B cell (primary cell): ENCODE data around the gene CKAP2. TPM values are rescaled to one million over a fixed set of nuclear protein-coding genes. Genes with fewer than 3 reads are reported as not detected.

ENCODE experiments used
- ATAC-seq: fragments of 200-7000 bp; cut with Tn5 transposase; one replicate; pipeline ENCODE4 v1.10.0; 2021; ENCODE audit warnings: low read depth, mild to moderate bottlenecking, moderate number of reproducible peaks, moderate library complexity
- CTCF ChIA-PET: fragments of 350-600 bp; sonication (Branson Sonifier 250); formaldehyde crosslinking; loops from one replicate; lab custom pipeline; 2021; ENCODE audit warnings: antibody characterized with exemption, inconsistent platforms; lab: Charles Lee
- POLR2A ChIA-PET: fragments of 350-600 bp; sonication (Branson Sonifier 250); formaldehyde crosslinking; loops from one replicate; lab custom pipeline; 2021; ENCODE audit warnings: antibody characterized with exemption; lab: Charles Lee
- DNase-seq: peaks from one replicate; pipeline ENCODE4 v3.0.0; 2013
- H2AFZ ChIP-seq: 2 replicates; pipeline ENCODE4 v1.6.1; 2012; ENCODE audit warnings: mild to moderate bottlenecking, low read depth, low read length; ENCODE audit not compliant: insufficient read depth, poor library complexity, severe bottlenecking
- H3K27ac ChIP-seq, 2 donors: 1 replicate in 1 of 2; 2 replicates in 1 of 2; pipeline ENCODE4 v1.5.1; 2012 to 2013; ENCODE audit warnings: low read length in 2 of 2, mild to moderate bottlenecking in 2 of 2, moderate library complexity in 1 of 2
- H3K27me3 ChIP-seq, 4 experiments: fragments of 200-600 bp in 1 of 4; sonication (generic) in 1 of 4; replicated peaks in 1 of 4; 1 replicate in 2 of 4; 2 replicates in 2 of 4; pipeline versions ENCODE4 v1.6.1 to v1.7.0; 2013 to 2016; ENCODE audit warnings: low read length in 3 of 4, mild to moderate bottlenecking in 2 of 4, mixed read lengths in 1 of 4, moderate library complexity in 1 of 4; ENCODE audit not compliant: insufficient read depth in 4 of 4, control insufficient read depth in 3 of 4; ENCODE audit errors: control extremely low read depth in 1 of 4
- H3K36me3 ChIP-seq, 2 experiments: replicated peaks in 1 of 2; 1 replicate in 1 of 2; 2 replicates in 1 of 2; pipeline versions ENCODE4 v1.6.1 to v1.7.1; 2013; ENCODE audit warnings: low read length in 1 of 2; ENCODE audit not compliant: insufficient read depth in 2 of 2, control insufficient read depth in 1 of 2; ENCODE audit errors: control extremely low read depth in 1 of 2, extremely low read depth in 1 of 2
- H3K4me1 ChIP-seq, 2 donors: fragments of 200-600 bp in 1 of 2; sonication (generic) in 1 of 2; 1 replicate in 1 of 2; 2 replicates in 1 of 2; pipeline versions ENCODE4 v1.5.1 to v1.6.1; 2013 to 2017; ENCODE audit warnings: low read length in 2 of 2; ENCODE audit not compliant: control insufficient read depth in 2 of 2, insufficient read depth in 2 of 2
- H3K4me2 ChIP-seq: replicated peaks from 2 replicates; pipeline ENCODE3; 2012; ENCODE audit warnings: mild to moderate bottlenecking, low read depth, low read length; ENCODE audit not compliant: poor library complexity, severe bottlenecking
- H3K4me3 ChIP-seq, 5 experiments: fragments of 200-600 bp in 1 of 5; sonication (generic) in 1 of 5; 1 replicate in 3 of 5; 2 replicates in 2 of 5; pipeline versions ENCODE4 v1.5.1 to v1.7.0; 2011 to 2016; ENCODE audit warnings: low read length in 4 of 5, mild to moderate bottlenecking in 4 of 5, low read depth in 2 of 5, control low read depth in 1 of 5, moderate library complexity in 1 of 5; ENCODE audit not compliant: insufficient read depth in 1 of 5; ENCODE audit errors: control extremely low read depth in 1 of 5, extremely low read depth in 1 of 5
- H3K79me2 ChIP-seq: fragments of 200-600 bp; sonication (generic); one replicate; pipeline ENCODE4 v1.6.0; 2016; ENCODE audit warnings: low read length; ENCODE audit not compliant: control insufficient read depth, insufficient read depth
- H3K9ac ChIP-seq: fragments of 200-600 bp; sonication (generic); 2 replicates; pipeline ENCODE4 v1.6.1; 2017; ENCODE audit warnings: mild to moderate bottlenecking, low read length, moderate library complexity
- H3K9me3 ChIP-seq, 3 donors: one replicate each; pipeline versions ENCODE4 v1.6.1 to v1.7.1; 2013; ENCODE audit warnings: low read length in 2 of 3; ENCODE audit not compliant: control insufficient read depth in 2 of 3, insufficient read depth in 1 of 3; ENCODE audit errors: control extremely low read depth in 1 of 3
- H4K20me1 ChIP-seq: 2 replicates; pipeline ENCODE4 v1.6.0; 2012; ENCODE audit warnings: mild to moderate bottlenecking, low read length; ENCODE audit not compliant: insufficient read depth, control insufficient read depth, poor library complexity, severe bottlenecking
- H3K27ac Mint-ChIP-seq: one replicate; pipeline ENCODE4 v1.8.0; 2021; ENCODE audit warnings: mixed read lengths
- H3K27me3 Mint-ChIP-seq: one replicate; pipeline ENCODE4 v1.8.0; 2021; ENCODE audit warnings: mixed read lengths
- H3K4me1 Mint-ChIP-seq: one replicate; pipeline ENCODE4 v1.8.0; 2021; ENCODE audit warnings: mixed read lengths
- H3K4me3 Mint-ChIP-seq: one replicate; pipeline ENCODE4 v1.8.0; 2021; ENCODE audit warnings: mixed read lengths
- H3K9me3 Mint-ChIP-seq: one replicate; pipeline ENCODE4 v1.8.0; 2022; ENCODE audit warnings: mixed read lengths; ENCODE audit not compliant: insufficient read depth
- CTCF ChIP-seq: fragments of 200-600 bp; IDR thresholded peaks from one replicate; pipeline ENCODE4 v1.8.0; 2022; ENCODE audit warnings: antibody characterized with exemption, mild to moderate bottlenecking
- EZH2 ChIP-seq: IDR thresholded peaks from 2 replicates; pipeline ENCODE4 v1.6.1; 2012; ENCODE audit warnings: borderline replicate concordance, low read depth, mild to moderate bottlenecking, moderate library complexity, low read length; ENCODE audit not compliant: insufficient read depth, poor library complexity, severe bottlenecking
- WGBS: methylation state at CpG from one replicate; pipeline ENCODE4 v1.1.5; 2013; ENCODE audit warnings: missing lambda C conversion rate; ENCODE audit not compliant: insufficient coverage; 5-methylcytosine and 5-hydroxymethylcytosine counted together
- intact Hi-C: fragments of 100-400 bp; cut with micrococcal nuclease; formaldehyde crosslinking; loops from one replicate; pipeline ENCODE4 v1.10.0; 2022
- polyA plus RNA-seq: library from polyadenylated mRNA; depleted of rRNA; stranded (reverse); fragments of >200 nt; gene quantifications from 2 replicates; pipeline ENCODE4 v1.2.3, GENCODE V29; 2012
- total RNA-seq, 2 donors: library from RNA; stranded (reverse); fragments of 120-200 nt in 1 of 2; gene quantifications; 1 replicate in 1 of 2; 2 replicates in 1 of 2; pipeline versions ENCODE4 v1.2.3 to v1.2.4, GENCODE V29; 2013 to 2022

The CKAP2 gene
- total and polyA plus RNA-seq, 2 donors (not counting 1 experiment from before 2014, with no cell fraction given), result 5.4 to 22.1 TPM

- no peaks in the 10 kb centered on the region for H3K79me2 ChIP-seq
- ATAC-seq, result no peak
- no peak overlapping the region for H3K9ac ChIP-seq
- DNase-seq, result no peak
- no peak overlapping the region for H3K27ac ChIP-seq
- no peak overlapping the region for H3K4me3 Mint-ChIP-seq
- TF ChIP-seq EZH2, result no peak
- no peak for TF ChIP-seq CTCF
- WGBS, result no CpG with 5 or more reads among the region's 2 CpGs
- H3K27ac Mint-ChIP-seq, result no peak overlapping the region
- H3K4me2 ChIP-seq, result no peak overlapping the region
- peaks cover 3% of the 10 kb centered on the region for H3K4me1 Mint-ChIP-seq
- peaks cover 15 to 64% of the 10 kb centered on the region in 2 experiments for H3K36me3 ChIP-seq
- no peak overlapping the region for H3K4me3 ChIP-seq
- no peaks in the 10 kb centered on the region for H3K27me3 Mint-ChIP-seq
- no peaks in the 10 kb centered on the region for H3K4me1 ChIP-seq
- H4K20me1 ChIP-seq, result no peaks in the 10 kb centered on the region
- CTCF ChIA-PET, result interaction anchor here (2.0 kb wide), 1 partner anchor 18 kb away, joined by 9 read pairs; the partner anchor contains the start of gene VPS36
- H2AFZ ChIP-seq, result no peak overlapping the region
- POLR2A ChIA-PET, result no interaction called here
- no peaks in the 10 kb centered on the region for H3K9me3 Mint-ChIP-seq
- H3K27me3 ChIP-seq, result no peaks in the 10 kb centered on the region
- H3K9me3 ChIP-seq, result no peaks in the 10 kb centered on the region
- intact Hi-C loops, result no loop called here
These were observed 22.8 kb upstream of the CKAP2 start for GRCh38 chr13:52432456-52432855.

GRCh38 chr13:52446265-52446664 is 9.0 kb upstream of the CKAP2 start:
- Histone ChIP-seq H3K27ac (no peak overlapping the region), H3K9ac (no peak overlapping the region), H3K4me2 (no peak overlapping the region), H3K36me3 (peaks cover 0 to 19% of the 10 kb centered on the region in 2 experiments), H2AFZ (no peak overlapping the region), H3K27me3 (no peaks in the 10 kb centered on the region), H3K4me3 (no peak overlapping the region), H3K79me2 (peaks cover 67% of the 10 kb centered on the region), H4K20me1 (peaks cover 11% of the 10 kb centered on the region), H3K4me1 (peaks cover 18 to 20% of the 10 kb centered on the region in 2 donors), H3K9me3 (no peaks in the 10 kb centered on the region)
- Mint-ChIP-seq H3K27me3 (no peaks in the 10 kb centered on the region), H3K9me3 (no peaks in the 10 kb centered on the region), H3K4me1 (peaks cover 27% of the 10 kb centered on the region), H3K27ac (no peak overlapping the region), H3K4me3 (no peak overlapping the region)
- POLR2A ChIA-PET, result interaction anchor here (0.7 kb wide), 1 partner anchor 75 kb away, joined by 3 read pairs; no protein-coding TSS in a partner anchor
- TF ChIP-seq EZH2 (no peak), CTCF (no peak)
- intact Hi-C loops, result no loop called here
- ATAC-seq, result no peak
- no peak for DNase-seq
- CTCF ChIA-PET, result no interaction called here
- WGBS, result no CpG with 5 or more reads among the region's 1 CpG
